ENCODE results near the gene SOAT1.

DNA sequence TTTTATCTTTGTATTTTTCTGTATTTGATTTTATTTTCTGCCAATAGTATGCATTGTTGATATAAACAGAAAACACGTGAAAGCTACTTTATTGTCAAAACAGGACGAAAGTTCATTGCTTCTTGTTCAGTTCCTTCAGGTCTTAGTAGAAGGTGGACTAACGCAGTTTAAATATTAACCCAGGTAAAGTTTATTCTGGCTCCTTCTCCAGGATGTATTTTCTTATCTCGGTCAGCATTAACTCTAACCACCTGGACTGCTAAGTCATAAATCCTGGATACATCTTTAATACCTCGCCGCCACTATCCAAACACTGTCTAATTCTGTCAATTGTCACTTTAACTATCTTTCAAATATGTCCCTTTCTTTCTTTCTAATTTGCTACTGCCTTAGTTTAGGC, 5.7 kb upstream of the SOAT1 start:
- TF ChIP-seq, protein P1, sequence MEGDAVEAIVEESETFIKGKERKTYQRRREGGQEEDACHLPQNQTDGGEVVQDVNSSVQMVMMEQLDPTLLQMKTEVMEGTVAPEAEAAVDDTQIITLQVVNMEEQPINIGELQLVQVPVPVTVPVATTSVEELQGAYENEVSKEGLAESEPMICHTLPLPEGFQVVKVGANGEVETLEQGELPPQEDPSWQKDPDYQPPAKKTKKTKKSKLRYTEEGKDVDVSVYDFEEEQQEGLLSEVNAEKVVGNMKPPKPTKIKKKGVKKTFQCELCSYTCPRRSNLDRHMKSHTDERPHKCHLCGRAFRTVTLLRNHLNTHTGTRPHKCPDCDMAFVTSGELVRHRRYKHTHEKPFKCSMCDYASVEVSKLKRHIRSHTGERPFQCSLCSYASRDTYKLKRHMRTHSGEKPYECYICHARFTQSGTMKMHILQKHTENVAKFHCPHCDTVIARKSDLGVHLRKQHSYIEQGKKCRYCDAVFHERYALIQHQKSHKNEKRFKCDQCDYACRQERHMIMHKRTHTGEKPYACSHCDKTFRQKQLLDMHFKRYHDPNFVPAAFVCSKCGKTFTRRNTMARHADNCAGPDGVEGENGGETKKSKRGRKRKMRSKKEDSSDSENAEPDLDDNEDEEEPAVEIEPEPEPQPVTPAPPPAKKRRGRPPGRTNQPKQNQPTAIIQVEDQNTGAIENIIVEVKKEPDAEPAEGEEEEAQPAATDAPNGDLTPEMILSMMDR (IDR thresholded peaks at IDR 0.05): no peak
- TF ChIP-seq ZFX (IDR thresholded peaks at IDR 0.05; ENCODE audit: borderline replicate concordance): no peak

Measured in 22Rv1 (cell line).